Cerebellar cortex (tissue), 1 donor: ENCODE data around the gene ZBTB12.
"Not testable (repeated sequence)": the region's sequence is repeated elsewhere in the genome, so short reads cannot be mapped to it uniquely, and the experiment has no call there.

Experiments
- DNase-seq: peaks from one replicate; pipeline ENCODE4 v3.0.0-alpha.2; 2015; ENCODE audit warnings: low spot score

Gene ZBTB12

GRCh38 chr6:31874836-31875572 lies 26.9 kb downstream of the ZBTB12 start:
- no peak for DNase-seq

- DNase-seq: no peak
These were observed 27.7 kb downstream of the ZBTB12 start for GRCh38 chr6:31874084-31874670.

- no peak for DNase-seq
These were observed 30.7 kb downstream of the ZBTB12 start for GRCh38 chr6:31871046-31871659.

- DNase-seq: no peak
These were observed 31.4 kb downstream of the ZBTB12 start for GRCh38 chr6:31870385-31870921.

GRCh38 chr6:31869343-31869742 lies 32.5 kb downstream of the ZBTB12 start:
- no peak for DNase-seq

- not testable (repeated sequence) for DNase-seq
These were observed 33.3 kb downstream of the ZBTB12 start for GRCh38 chr6:31868658-31868971.

GRCh38 chr6:31865205-31866118 lies 36.4 kb downstream of the ZBTB12 start:
- DNase-seq: no peak

GRCh38 chr6:31864818-31865204 lies 37.1 kb downstream of the ZBTB12 start:
- no peak for DNase-seq

- DNase-seq: not testable (repeated sequence)
These were observed 37.7 kb downstream of the ZBTB12 start for GRCh38 chr6:31864123-31864562.

- peak; percentile 100 for DNase-seq
These were observed 39.3 kb downstream of the ZBTB12 start, which contains the start of gene NEU1 for GRCh38 chr6:31862344-31863235. Gene NEU1 (minus strand): TSS chr6:31862821. CDS start chr6:31862776, 45 bp downstream.

- DNase-seq: no peak
These were observed 40.0 kb downstream of the ZBTB12 start for GRCh38 chr6:31861919-31862343.

GRCh38 chr6:31861150-31861549 lies 40.7 kb downstream of the ZBTB12 start:
- DNase-seq: no peak

- no peak for DNase-seq
These were observed 41.5 kb downstream of the ZBTB12 start for GRCh38 chr6:31860349-31860748.

- no peak for DNase-seq
These were observed 42.0 kb downstream of the ZBTB12 start for GRCh38 chr6:31859923-31860322.

GRCh38 chr6:31858707-31859106 lies 43.2 kb downstream of the ZBTB12 start:
- no peak for DNase-seq

- not testable (repeated sequence) for DNase-seq
These were observed 44.1 kb downstream of the ZBTB12 start for GRCh38 chr6:31857774-31858173.

GRCh38 chr6:31851980-31852718 lies 49.7 kb downstream of the ZBTB12 start:
- DNase-seq: not testable (repeated sequence)

GRCh38 chr6:31851485-31851832 lies 50.4 kb downstream of the ZBTB12 start:
- DNase-seq: no peak

GRCh38 chr6:31850765-31851484 lies 51.0 kb downstream of the ZBTB12 start:
- no peak for DNase-seq
